Measurements from ENCODE around the gene GALNT18. TPM values are rescaled to one million over a fixed set of nuclear protein-coding genes. Genes with fewer than 3 reads are reported as not detected.

The GALNT18 gene
- total RNA-seq, 2 experiments from 2014 or later: 6.8 to 7.4 TPM

DNA sequence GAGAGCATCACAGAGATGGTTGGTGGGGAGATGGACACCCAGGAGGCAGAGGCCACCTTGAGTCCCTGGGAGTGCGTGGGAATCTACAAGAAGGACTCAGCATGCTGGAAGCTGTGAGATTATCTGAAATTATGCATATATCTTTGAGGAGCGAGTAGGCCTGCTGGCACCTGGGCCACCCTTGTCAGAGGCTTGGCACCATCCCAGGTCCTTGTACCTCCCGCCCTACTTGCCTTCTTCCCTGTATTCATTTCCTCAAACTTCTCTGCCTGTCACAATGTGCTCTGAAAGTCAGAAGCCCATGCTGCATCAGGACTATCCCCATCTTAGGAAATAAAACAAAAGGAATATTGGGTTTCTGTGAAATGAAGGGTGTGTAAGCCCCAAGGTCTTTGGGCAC lies 135.8 kb downstream of the GALNT18 start:
- Mint-ChIP-seq H3K4me3 (no peak overlapping the region), H3K9me3 (no peaks in the 10 kb centered on the region), H3K36me3 (ENCODE audit: low read depth) (no peaks in the 10 kb centered on the region), H3K4me1 (ENCODE audit: low read depth) (no peaks in the 10 kb centered on the region), H3K27ac (no peak overlapping the region), H3K27me3 (no peaks in the 10 kb centered on the region)
- ChIA-PET POLR2A (no interaction called here), CTCF (no interaction called here)
- intact Hi-C loops (cut with micrococcal nuclease): no loop called here
- TF ChIP-seq CTCF (IDR thresholded peaks at IDR 0.05): no peak
- ATAC-seq (no peak), DNase-seq (no peak)

- TF ChIP-seq CTCF (IDR thresholded peaks at IDR 0.05): no peak
- H3K27ac Mint-ChIP-seq: no peak overlapping the region
- intact Hi-C loops (cut with micrococcal nuclease): no loop called here
- H3K4me3 Mint-ChIP-seq: no peak overlapping the region
- DNase-seq (no peak), ATAC-seq (no peak)
- ChIA-PET CTCF (no interaction called here), POLR2A (no interaction called here)
- no peaks in the 10 kb centered on the region for H3K36me3 Mint-ChIP-seq (ENCODE audit: low read depth)
- H3K9me3 Mint-ChIP-seq: no peaks in the 10 kb centered on the region
- no peaks in the 10 kb centered on the region for H3K27me3 Mint-ChIP-seq
- no peaks in the 10 kb centered on the region for H3K4me1 Mint-ChIP-seq (ENCODE audit: low read depth)
Measured at GRCh38 chr11:11483627-11484026, 138.2 kb downstream of the GALNT18 start.

GRCh38 chr11:11482730-11483129 lies 139.1 kb downstream of the GALNT18 start:
- Mint-ChIP-seq H3K27ac (no peak overlapping the region), H3K4me3 (no peak overlapping the region), H3K4me1 (ENCODE audit: low read depth) (no peaks in the 10 kb centered on the region), H3K9me3 (no peaks in the 10 kb centered on the region), H3K27me3 (no peaks in the 10 kb centered on the region), H3K36me3 (ENCODE audit: low read depth) (no peaks in the 10 kb centered on the region)
- TF ChIP-seq CTCF (IDR thresholded peaks at IDR 0.05): no peak
- ATAC-seq: no peak
- intact Hi-C loops (cut with micrococcal nuclease): no loop called here
- POLR2A ChIA-PET: interaction anchor here (0.6 kb wide), 1 partner anchor 262 kb away, joined by 5 read pairs; no protein-coding TSS in a partner anchor
- CTCF ChIA-PET: no interaction called here
- no peak for DNase-seq

- intact Hi-C loops (cut with micrococcal nuclease): no loop called here
- CTCF ChIA-PET: no interaction called here
- Mint-ChIP-seq H3K9me3 (no peaks in the 10 kb centered on the region), H3K27me3 (peaks cover 2% of the 10 kb centered on the region), H3K4me1 (ENCODE audit: low read depth) (no peaks in the 10 kb centered on the region), H3K4me3 (no peak overlapping the region), H3K36me3 (ENCODE audit: low read depth) (no peaks in the 10 kb centered on the region), H3K27ac (no peak overlapping the region)
- TF ChIP-seq CTCF (IDR thresholded peaks at IDR 0.05): no peak
- ATAC-seq (no peak), DNase-seq (no peak)
- POLR2A ChIA-PET: no interaction called here
Measured at GRCh38 chr11:11481371-11481770, 140.4 kb downstream of the GALNT18 start.

DNA sequence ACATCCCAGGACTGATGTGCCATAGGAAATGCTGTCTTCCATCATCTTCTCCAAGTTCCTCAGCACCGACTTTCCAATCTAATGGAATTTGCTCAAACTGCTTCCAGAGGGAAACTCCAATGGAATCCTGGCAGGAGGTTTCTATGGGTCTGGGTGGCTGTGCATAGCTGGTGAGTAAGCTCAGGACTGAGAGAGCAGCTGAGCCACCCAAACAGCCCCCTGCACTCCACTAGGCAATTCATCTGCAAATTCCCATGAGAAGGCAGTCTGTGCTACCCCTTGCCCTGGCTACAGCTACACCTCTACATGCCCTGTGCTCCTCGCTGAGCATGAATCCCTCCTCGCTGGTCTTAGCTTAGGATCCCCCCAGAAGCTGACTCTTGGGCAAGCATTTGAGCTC lies 140.8 kb downstream of the GALNT18 start:
- no peak for TF ChIP-seq CTCF (IDR thresholded peaks at IDR 0.05)
- DNase-seq (no peak), ATAC-seq (no peak)
- intact Hi-C loops (cut with micrococcal nuclease): no loop called here
- no peaks in the 10 kb centered on the region for H3K4me1 Mint-ChIP-seq (ENCODE audit: low read depth)
- peaks cover 2% of the 10 kb centered on the region for H3K27me3 Mint-ChIP-seq
- ChIA-PET POLR2A (no interaction called here), CTCF (no interaction called here)
- H3K36me3 Mint-ChIP-seq (ENCODE audit: low read depth): no peaks in the 10 kb centered on the region
- H3K27ac Mint-ChIP-seq: no peak overlapping the region
- no peaks in the 10 kb centered on the region for H3K9me3 Mint-ChIP-seq
- no peak overlapping the region for H3K4me3 Mint-ChIP-seq
